Liver (tissue), 9 donors: ENCODE data around the gene DOCK2. TPM values are rescaled to one million over a fixed set of nuclear protein-coding genes. Genes with fewer than 3 reads are reported as not detected.
"Not testable (repeated sequence)": the region's sequence is repeated elsewhere in the genome, so short reads cannot be mapped to it uniquely, and the experiment has no call there.

Source experiments
- DNase-seq: peaks from one replicate; pipeline ENCODE4 v3.0.0-alpha.2; 2017; ENCODE audit warnings: low spot score
- H3K27ac ChIP-seq, 2 donors: one replicate each; pipeline ENCODE4 v1.7.0; 2013; ENCODE audit warnings: inconsistent platforms in 2 of 2, low read length in 2 of 2, control low read depth in 1 of 2, low read depth in 1 of 2, mild to moderate bottlenecking in 1 of 2
- H3K27me3 ChIP-seq, 4 donors: one replicate each; pipeline versions ENCODE4 v1.6.1 to v1.7.0; 2013; ENCODE audit warnings: low read length in 3 of 4, inconsistent platforms in 1 of 4, mild to moderate bottlenecking in 1 of 4, moderate library complexity in 1 of 4; ENCODE audit not compliant: control insufficient read depth in 4 of 4, insufficient read depth in 4 of 4
- H3K36me3 ChIP-seq, 4 donors: one replicate each; pipeline versions ENCODE4 v1.6.1 to v1.7.0; 2013; ENCODE audit warnings: low read length in 3 of 4, mild to moderate bottlenecking in 3 of 4, low read depth in 1 of 4, moderate library complexity in 1 of 4; ENCODE audit not compliant: control insufficient read depth in 4 of 4, insufficient read depth in 3 of 4
- H3K4me1 ChIP-seq, 4 donors: one replicate each; pipeline versions ENCODE4 v1.6.1 to v1.7.0; 2013; ENCODE audit warnings: low read length in 3 of 4, mild to moderate bottlenecking in 3 of 4, moderate library complexity in 1 of 4; ENCODE audit not compliant: control insufficient read depth in 4 of 4, insufficient read depth in 4 of 4
- H3K4me3 ChIP-seq, 3 donors: one replicate each; pipeline versions ENCODE4 v1.6.1 to v1.7.0; 2013; ENCODE audit warnings: low read length in 3 of 3, control low read depth in 1 of 3, low read depth in 1 of 3, mild to moderate bottlenecking in 1 of 3
- H3K9ac ChIP-seq, 2 donors: one replicate each; pipeline ENCODE4 v1.7.0; 2013; ENCODE audit warnings: low read length in 2 of 2, mild to moderate bottlenecking in 2 of 2, moderate library complexity in 2 of 2, control low read depth in 1 of 2, low read depth in 1 of 2
- H3K9me3 ChIP-seq, 4 donors: one replicate each; pipeline versions ENCODE4 v1.6.1 to v1.7.0; 2013; ENCODE audit warnings: low read length in 3 of 4; ENCODE audit not compliant: control insufficient read depth in 4 of 4
- CTCF ChIP-seq: fragments of 150-350 bp; IDR thresholded peaks from 2 replicates; pipeline ENCODE4 v1.5.1; 2017; ENCODE audit warnings: improper control_type of control experiment, low read depth, low read length; ENCODE audit not compliant: missing input control
- FOXA1 ChIP-seq: IDR thresholded peaks from 2 replicates; pipeline ENCODE4 v1.6.1; 2016; ENCODE audit warnings: antibody characterized with exemption
- FOXA2 ChIP-seq: IDR thresholded peaks from 2 replicates; pipeline ENCODE4 v1.6.1; 2016; ENCODE audit warnings: antibody characterized with exemption
- GABPA ChIP-seq, 2 donors: IDR thresholded peaks in 1 of 2; conservative IDR thresholded peaks in 1 of 2; 2 replicates each; pipeline ENCODE4 v1.6.1; 2016; ENCODE audit warnings: antibody characterized with exemption in 2 of 2, mild to moderate bottlenecking in 1 of 2, moderate library complexity in 1 of 2
- HNF4A ChIP-seq, 2 donors: conservative IDR thresholded peaks; 2 replicates each; pipeline ENCODE4 v1.6.1; 2016; ENCODE audit warnings: antibody characterized with exemption in 2 of 2, mild to moderate bottlenecking in 2 of 2
- JUND ChIP-seq, 2 donors: IDR thresholded peaks; 2 replicates each; pipeline ENCODE4 v1.6.1; 2016; ENCODE audit warnings: antibody characterized with exemption in 2 of 2
- NR2F2 ChIP-seq: IDR thresholded peaks from 2 replicates; pipeline ENCODE4 v1.6.1; 2016; ENCODE audit warnings: antibody characterized with exemption
- SP1 ChIP-seq: IDR thresholded peaks from 2 replicates; pipeline ENCODE4 v1.6.1; 2018; ENCODE audit warnings: antibody characterized with exemption, mild to moderate bottlenecking
- TAF1 ChIP-seq: conservative IDR thresholded peaks from 2 replicates; pipeline ENCODE4 v1.6.1; 2016; ENCODE audit warnings: antibody characterized with exemption, mild to moderate bottlenecking
- YY1 ChIP-seq: IDR thresholded peaks from 2 replicates; pipeline ENCODE4 v1.6.1; 2016; ENCODE audit warnings: antibody characterized with exemption, mild to moderate bottlenecking
- ZBTB33 ChIP-seq: IDR thresholded peaks from 2 replicates; pipeline ENCODE4 v1.6.1; 2016; ENCODE audit warnings: antibody characterized with exemption
- WGBS: extraction: QIAGEN DNeasy Blood & Tissue Kit; methylation state at CpG from one replicate; pipeline ENCODE4 v1.1.7; 2013; 5-methylcytosine and 5-hydroxymethylcytosine counted together
- polyA plus RNA-seq, 2 donors: library from polyadenylated mRNA; stranded (reverse) in 1 of 2; unstranded in 1 of 2; fragments of 200-250 nt in 1 of 2; fragments of >200 nt in 1 of 2; fragmentation: Nextera tagmentation in 1 of 2; extraction: Ambion mirVana in 1 of 2; gene quantifications; one replicate each; pipeline versions ENCODE4 v1.2.1 to v1.2.3, GENCODE V29; 2013 to 2015
- total RNA-seq, 2 donors: library from RNA; depleted of rRNA; stranded (reverse); fragments of >200 nt; gene quantifications; one replicate each; pipeline ENCODE4 v1.2.3, GENCODE V29; 2014
- donor health status: healthy.
- donor health status: healthy.
- donor health status: healthy.
- donor health status: healthy.
- donor health status: healthy.

DOCK2 gene
- total and polyA plus RNA-seq, 4 donors: 2.3 to 26.6 (median 8.2) TPM

- no peak overlapping the region for H3K9ac ChIP-seq
- H3K27ac ChIP-seq: no peak overlapping the region
- no peak overlapping the region for H3K4me3 ChIP-seq
- no peaks in the 10 kb centered on the region for H3K9me3 ChIP-seq
- H3K4me1 ChIP-seq: no peaks in the 10 kb centered on the region
- no peaks in the 10 kb centered on the region for H3K27me3 ChIP-seq
- 62% methylated on average over 5 of the region's 5 CpGs for WGBS
- H3K36me3 ChIP-seq: no peaks in the 10 kb centered on the region
- no peak for DNase-seq
- no peak for TF ChIP-seq ZBTB33
- no peak for TF ChIP-seq HNF4A (conservative IDR thresholded peaks at IDR 0.05)
- no peak for TF ChIP-seq JUND (IDR thresholded peaks at IDR 0.05)
- no peak for TF ChIP-seq NR2F2
- no peak for TF ChIP-seq FOXA2
- TF ChIP-seq GABPA (IDR thresholded peaks at IDR 0.05 in 1 of 2, conservative IDR thresholded peaks at IDR 0.05 in 1 of 2): no peak
- no peak for TF ChIP-seq TAF1
- no peak for TF ChIP-seq YY1
- TF ChIP-seq SP1: no peak
- no peak for TF ChIP-seq FOXA1
Measured at GRCh38 chr5:170092455-170093101, 455.5 kb downstream of the DOCK2 start.

- H3K9ac ChIP-seq, H3K36me3 ChIP-seq, H3K9me3 ChIP-seq, H3K27me3 ChIP-seq, H3K4me1 ChIP-seq, DNase-seq, H3K27ac ChIP-seq, H3K4me3 ChIP-seq: not testable (repeated sequence)
- WGBS: 74% methylated on average over 10 of the region's 10 CpGs
Measured at GRCh38 chr5:170094329-170094728, 457.3 kb downstream of the DOCK2 start.

- WGBS: 46% methylated on average over 1 of the region's 1 CpG
Measured at GRCh38 chr5:170095646-170096045, 458.6 kb downstream of the DOCK2 start.

More at GRCh38 chr5:170095646-170096045, 458.6 kb downstream of the DOCK2 start:
- Histone ChIP-seq H3K9ac (no peak overlapping the region), H3K4me1 (peaks cover 0 to 4% (median 0%) of the 10 kb centered on the region in 4 donors), H3K4me3 (no peak overlapping the region), H3K36me3 (no peaks in the 10 kb centered on the region), H3K27me3 (no peaks in the 10 kb centered on the region), H3K9me3 (no peaks in the 10 kb centered on the region), H3K27ac (no peak overlapping the region)
- TF ChIP-seq SP1: no peak
- no peak for TF ChIP-seq GABPA (IDR thresholded peaks at IDR 0.05 in 1 of 2, conservative IDR thresholded peaks at IDR 0.05 in 1 of 2)
- no peak for TF ChIP-seq CTCF
- TF ChIP-seq JUND (IDR thresholded peaks at IDR 0.05): no peak
- DNase-seq: no peak
